Measurements from ENCODE around the gene IL5.

The IL5 gene

DNA sequence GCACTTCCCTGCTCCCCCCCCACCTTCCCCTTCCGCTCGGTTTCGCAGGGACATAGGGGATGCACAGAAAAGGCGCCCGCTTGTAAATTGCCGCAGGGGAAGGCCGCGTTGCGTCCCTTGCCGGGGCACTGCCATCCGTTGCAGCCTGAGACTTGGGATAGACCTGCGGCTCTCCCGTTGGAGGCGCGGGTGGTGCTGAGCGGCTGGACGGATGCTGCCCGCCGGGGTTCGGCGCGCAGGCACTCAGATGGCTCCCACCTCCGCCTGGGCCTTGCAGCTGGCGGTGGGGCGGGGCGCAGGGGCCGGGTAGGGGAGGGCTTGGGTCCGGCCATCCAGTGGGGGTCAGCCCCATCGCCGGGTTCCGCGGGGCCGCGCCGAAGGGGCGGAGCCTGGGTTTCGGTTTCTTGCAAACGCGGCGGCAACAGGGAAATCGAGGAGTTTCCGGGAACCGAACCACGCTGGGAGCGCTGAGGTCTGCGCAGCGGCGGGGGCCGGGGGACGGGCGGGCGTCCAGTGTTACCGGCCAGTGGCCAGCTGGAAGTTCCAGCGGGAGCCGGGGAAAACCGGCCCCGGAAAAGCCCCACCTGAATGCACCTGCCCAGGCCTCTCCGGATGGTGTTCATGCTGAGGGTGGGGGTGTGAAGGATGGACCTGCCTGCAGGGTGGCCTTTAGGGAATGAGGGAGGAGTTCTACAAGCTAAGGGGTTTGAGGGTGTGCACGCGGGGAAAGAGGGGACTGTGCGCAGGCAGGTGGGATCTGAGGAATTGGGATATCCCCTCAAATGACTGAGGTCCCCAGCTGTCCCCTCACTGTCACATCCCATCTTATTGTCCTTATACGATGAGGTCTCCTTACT is 46.5 kb downstream of the IL5 start:
- TF ChIP-seq SUZ12 (IDR thresholded peaks at IDR 0.05; ENCODE audit: extremely low read depth, insufficient read depth, insufficient read length) (no peak), YY1 (IDR thresholded peaks at IDR 0.05; ENCODE audit: insufficient read depth, insufficient read length) (no peak), ZNF274 (IDR thresholded peaks at IDR 0.05; ENCODE audit: low read depth, low read length) (no peak)
- Histone ChIP-seq H3K27me3 (ENCODE audit: insufficient read depth, insufficient read length) (peaks cover 18% of the 10 kb centered on the region), H3K9me3 (ENCODE audit: insufficient read depth, low read length) (no peaks in the 10 kb centered on the region), H3K4me1 (ENCODE audit: insufficient read depth, insufficient read length) (peaks cover 11% of the 10 kb centered on the region), H3K9ac (ENCODE audit: insufficient read length, low read depth) (peak overlapping the region; percentile 64), H3K4me3 (ENCODE audit: insufficient read length, low read depth) (peak overlapping the region; percentile 76), H3K36me3 (ENCODE audit: insufficient read depth, insufficient read length, low read length) (no peaks in the 10 kb centered on the region)
- no peak for DNase-seq (ENCODE audit: low read depth, low spot score)

- DNase-seq (ENCODE audit: low read depth, low spot score): no peak
- H3K4me1 ChIP-seq (ENCODE audit: insufficient read depth, insufficient read length): peaks cover 16% of the 10 kb centered on the region
Measured at GRCh38 chr5:132496191-132496630, 47.1 kb downstream of the IL5 start.

DNA sequence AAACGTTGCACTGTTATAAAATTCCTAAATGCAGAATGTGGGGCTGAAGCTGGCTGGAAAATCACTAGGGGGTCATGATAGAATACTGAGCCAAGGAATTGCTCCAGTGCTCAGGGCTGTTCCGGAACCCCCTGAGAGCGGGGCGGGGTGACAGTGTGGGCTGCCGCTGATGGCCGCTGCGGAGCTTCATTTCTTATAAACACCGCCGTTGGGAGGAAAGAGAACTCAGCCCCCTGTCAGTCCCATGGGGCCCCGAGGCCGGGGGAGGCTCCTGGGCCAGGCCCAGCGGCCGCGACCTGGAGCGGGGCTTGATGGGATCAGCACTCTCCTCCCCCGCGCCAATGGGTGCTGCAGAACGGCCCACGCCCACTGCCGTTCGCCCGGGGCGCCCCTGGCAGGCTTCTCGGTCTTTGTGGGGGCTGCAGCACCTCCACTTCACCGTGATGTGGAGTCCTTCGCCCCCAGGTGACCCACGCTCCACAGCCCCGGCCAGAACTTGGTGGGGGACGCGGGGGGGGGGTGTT is 47.6 kb downstream of the IL5 start:
- DNase-seq (ENCODE audit: low read depth, low spot score): no peak
- Histone ChIP-seq H3K4me3 (ENCODE audit: insufficient read length, low read depth) (peak overlapping the region; percentile 76), H3K9me3 (ENCODE audit: insufficient read depth, low read length) (no peaks in the 10 kb centered on the region), H3K27me3 (ENCODE audit: insufficient read depth, insufficient read length) (peaks cover 18% of the 10 kb centered on the region), H3K9ac (ENCODE audit: insufficient read length, low read depth) (peak overlapping the region; percentile 51), H3K36me3 (ENCODE audit: insufficient read depth, insufficient read length, low read length) (no peaks in the 10 kb centered on the region), H3K4me1 (ENCODE audit: insufficient read depth, insufficient read length) (peaks cover 16% of the 10 kb centered on the region)
- TF ChIP-seq SUZ12 (IDR thresholded peaks at IDR 0.05; ENCODE audit: extremely low read depth, insufficient read depth, insufficient read length): no peak
- TF ChIP-seq YY1 (IDR thresholded peaks at IDR 0.05; ENCODE audit: insufficient read depth, insufficient read length): no peak
- TF ChIP-seq ZNF274 (IDR thresholded peaks at IDR 0.05; ENCODE audit: low read depth, low read length): no peak

More at GRCh38 chr5:132496191-132496630, 47.1 kb downstream of the IL5 start:
- H3K36me3 ChIP-seq (ENCODE audit: insufficient read depth, insufficient read length, low read length): no peaks in the 10 kb centered on the region
- TF ChIP-seq YY1 (IDR thresholded peaks at IDR 0.05; ENCODE audit: insufficient read depth, insufficient read length): no peak
- no peak for TF ChIP-seq ZNF274 (IDR thresholded peaks at IDR 0.05; ENCODE audit: low read depth, low read length)
- TF ChIP-seq SUZ12 (IDR thresholded peaks at IDR 0.05; ENCODE audit: extremely low read depth, insufficient read depth, insufficient read length): no peak
- peak overlapping the region; percentile 64 for H3K9ac ChIP-seq (ENCODE audit: insufficient read length, low read depth)
- H3K9me3 ChIP-seq (ENCODE audit: insufficient read depth, low read length): no peaks in the 10 kb centered on the region
- H3K27me3 ChIP-seq (ENCODE audit: insufficient read depth, insufficient read length): peaks cover 18% of the 10 kb centered on the region
- H3K4me3 ChIP-seq (ENCODE audit: insufficient read length, low read depth): peak overlapping the region; percentile 76

GRCh38 chr5:132493821-132494220 is 49.5 kb downstream of the IL5 start:
- Histone ChIP-seq H3K27me3 (ENCODE audit: insufficient read depth, insufficient read length) (peaks cover 26% of the 10 kb centered on the region), H3K9ac (ENCODE audit: insufficient read length, low read depth) (no peak overlapping the region), H3K36me3 (ENCODE audit: insufficient read depth, insufficient read length, low read length) (peaks cover 6% of the 10 kb centered on the region), H3K4me3 (ENCODE audit: insufficient read length, low read depth) (no peak overlapping the region), H3K9me3 (ENCODE audit: insufficient read depth, low read length) (no peaks in the 10 kb centered on the region), H3K4me1 (ENCODE audit: insufficient read depth, insufficient read length) (peaks cover 21% of the 10 kb centered on the region)
- TF ChIP-seq YY1 (IDR thresholded peaks at IDR 0.05; ENCODE audit: insufficient read depth, insufficient read length) (no peak), ZNF274 (IDR thresholded peaks at IDR 0.05; ENCODE audit: low read depth, low read length) (no peak), SUZ12 (IDR thresholded peaks at IDR 0.05; ENCODE audit: extremely low read depth, insufficient read depth, insufficient read length) (no peak)
- DNase-seq (ENCODE audit: low read depth, low spot score): no peak

- Histone ChIP-seq H3K4me3 (ENCODE audit: insufficient read length, low read depth) (no peak overlapping the region), H3K4me1 (ENCODE audit: insufficient read depth, insufficient read length) (peaks cover 21% of the 10 kb centered on the region), H3K9me3 (ENCODE audit: insufficient read depth, low read length) (no peaks in the 10 kb centered on the region), H3K27me3 (ENCODE audit: insufficient read depth, insufficient read length) (peaks cover 26% of the 10 kb centered on the region), H3K36me3 (ENCODE audit: insufficient read depth, insufficient read length, low read length) (peaks cover 9% of the 10 kb centered on the region), H3K9ac (ENCODE audit: insufficient read length, low read depth) (no peak overlapping the region)
- DNase-seq (ENCODE audit: low read depth, low spot score): no peak
- TF ChIP-seq ZNF274 (IDR thresholded peaks at IDR 0.05; ENCODE audit: low read depth, low read length) (no peak), SUZ12 (IDR thresholded peaks at IDR 0.05; ENCODE audit: extremely low read depth, insufficient read depth, insufficient read length) (no peak), YY1 (IDR thresholded peaks at IDR 0.05; ENCODE audit: insufficient read depth, insufficient read length) (no peak)
Measured at GRCh38 chr5:132493241-132493640, 50.1 kb downstream of the IL5 start.

- no peak overlapping the region for H3K9ac ChIP-seq (ENCODE audit: insufficient read length, low read depth)
- H3K27me3 ChIP-seq (ENCODE audit: insufficient read depth, insufficient read length): peaks cover 26% of the 10 kb centered on the region
- TF ChIP-seq YY1 (IDR thresholded peaks at IDR 0.05; ENCODE audit: insufficient read depth, insufficient read length): no peak
- TF ChIP-seq SUZ12 (IDR thresholded peaks at IDR 0.05; ENCODE audit: extremely low read depth, insufficient read depth, insufficient read length): no peak
- no peak for TF ChIP-seq ZNF274 (IDR thresholded peaks at IDR 0.05; ENCODE audit: low read depth, low read length)
- DNase-seq (ENCODE audit: low read depth, low spot score): no peak
- H3K9me3 ChIP-seq (ENCODE audit: insufficient read depth, low read length): no peaks in the 10 kb centered on the region
- peaks cover 17% of the 10 kb centered on the region for H3K4me1 ChIP-seq (ENCODE audit: insufficient read depth, insufficient read length)
- H3K36me3 ChIP-seq (ENCODE audit: insufficient read depth, insufficient read length, low read length): peaks cover 15% of the 10 kb centered on the region
- no peak overlapping the region for H3K4me3 ChIP-seq (ENCODE audit: insufficient read length, low read depth)
Measured at GRCh38 chr5:132492386-132493125, 50.8 kb downstream of the IL5 start.

Data from NT2/D1 (cell line).